ENCODE measurements around the gene HBEGF.

DNA sequence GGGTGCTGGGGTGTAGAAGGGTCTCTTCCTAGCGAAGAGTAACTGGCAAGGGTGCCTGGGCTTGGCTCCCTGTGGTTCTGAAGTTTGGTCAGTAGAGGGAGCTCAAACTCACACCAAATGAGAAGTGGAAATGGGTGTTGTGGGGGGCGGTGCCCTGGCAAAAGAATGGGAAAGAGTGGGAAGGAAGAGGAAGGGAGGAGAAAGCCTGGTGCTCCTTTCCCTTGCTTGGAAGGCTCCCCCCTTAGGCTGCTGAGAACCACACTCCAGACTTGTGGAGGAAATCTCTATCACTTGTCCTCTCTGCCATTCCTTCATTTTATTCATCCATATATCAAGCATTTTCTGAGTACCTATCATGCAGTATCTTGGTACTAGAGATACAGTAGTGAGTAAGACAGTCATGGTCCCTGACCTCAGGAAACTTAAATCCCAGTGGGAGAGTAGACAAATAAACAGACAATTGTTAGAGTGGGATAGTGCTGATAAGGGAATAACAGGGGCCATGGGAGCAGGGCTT lies 26.6 kb upstream of the HBEGF start:
- TF ChIP-seq POLR2A (IDR thresholded peaks at IDR 0.05), result no peak
- TF ChIP-seq, protein P1, sequence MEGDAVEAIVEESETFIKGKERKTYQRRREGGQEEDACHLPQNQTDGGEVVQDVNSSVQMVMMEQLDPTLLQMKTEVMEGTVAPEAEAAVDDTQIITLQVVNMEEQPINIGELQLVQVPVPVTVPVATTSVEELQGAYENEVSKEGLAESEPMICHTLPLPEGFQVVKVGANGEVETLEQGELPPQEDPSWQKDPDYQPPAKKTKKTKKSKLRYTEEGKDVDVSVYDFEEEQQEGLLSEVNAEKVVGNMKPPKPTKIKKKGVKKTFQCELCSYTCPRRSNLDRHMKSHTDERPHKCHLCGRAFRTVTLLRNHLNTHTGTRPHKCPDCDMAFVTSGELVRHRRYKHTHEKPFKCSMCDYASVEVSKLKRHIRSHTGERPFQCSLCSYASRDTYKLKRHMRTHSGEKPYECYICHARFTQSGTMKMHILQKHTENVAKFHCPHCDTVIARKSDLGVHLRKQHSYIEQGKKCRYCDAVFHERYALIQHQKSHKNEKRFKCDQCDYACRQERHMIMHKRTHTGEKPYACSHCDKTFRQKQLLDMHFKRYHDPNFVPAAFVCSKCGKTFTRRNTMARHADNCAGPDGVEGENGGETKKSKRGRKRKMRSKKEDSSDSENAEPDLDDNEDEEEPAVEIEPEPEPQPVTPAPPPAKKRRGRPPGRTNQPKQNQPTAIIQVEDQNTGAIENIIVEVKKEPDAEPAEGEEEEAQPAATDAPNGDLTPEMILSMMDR (IDR thresholded peaks at IDR 0.05), result peak; percentile 36 to 78 (median 60)
